PC-9 (cell line): Measurements from ENCODE around the gene LMOD1.

Experiments used
- EZH2 ChIP-seq: fragments of 200-600 bp; sonication (generic); IDR thresholded peaks from 2 replicates; pipeline ENCODE4 v1.8.0; 2017; ENCODE audit warnings: antibody characterized with exemption, low read depth
- TF ChIP-seq, protein P1 (sequence below): fragments of 200-600 bp; sonication (generic); conservative IDR thresholded peaks from 2 replicates; pipeline ENCODE4 v1.6.1; 2017; ENCODE audit warnings: mixed run types, antibody characterized with exemption, mild to moderate bottlenecking, moderate library complexity

DNA sequence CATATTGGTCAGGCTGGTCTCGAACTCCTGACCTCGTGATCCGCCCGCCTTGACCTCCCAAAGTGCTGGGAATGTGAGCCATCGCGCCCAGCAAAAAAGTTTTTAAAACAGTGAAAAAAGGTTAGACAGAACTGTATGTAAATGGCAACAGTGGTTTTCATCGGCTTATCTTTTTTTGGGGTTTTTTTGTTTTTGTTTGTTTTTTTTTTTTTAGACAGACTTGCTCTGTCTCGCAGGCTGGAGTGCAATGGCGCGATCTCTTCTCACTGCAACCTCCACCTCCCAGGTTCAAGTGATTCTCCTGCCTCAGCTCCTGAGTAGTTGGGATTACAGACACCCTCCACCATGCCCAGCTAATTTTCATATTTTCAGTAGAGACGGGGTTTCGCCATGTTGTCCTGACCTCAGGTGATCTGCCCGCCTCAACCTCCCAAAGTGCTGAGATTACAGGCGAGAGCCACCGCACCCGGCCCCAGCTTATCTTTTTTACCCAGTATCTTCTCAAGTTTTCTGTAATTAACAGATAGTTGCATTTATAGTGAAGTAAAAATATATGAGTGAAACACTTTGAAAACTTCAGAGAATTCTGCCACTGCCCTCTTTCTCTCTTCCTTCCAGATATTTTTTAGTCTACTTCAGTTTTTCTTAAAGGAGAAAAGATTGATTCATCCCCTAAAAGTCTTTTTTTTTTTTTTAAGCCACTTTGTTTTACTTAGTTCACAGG is 22.0 kb upstream of the LMOD1 start:
- TF ChIP-seq, protein P1, sequence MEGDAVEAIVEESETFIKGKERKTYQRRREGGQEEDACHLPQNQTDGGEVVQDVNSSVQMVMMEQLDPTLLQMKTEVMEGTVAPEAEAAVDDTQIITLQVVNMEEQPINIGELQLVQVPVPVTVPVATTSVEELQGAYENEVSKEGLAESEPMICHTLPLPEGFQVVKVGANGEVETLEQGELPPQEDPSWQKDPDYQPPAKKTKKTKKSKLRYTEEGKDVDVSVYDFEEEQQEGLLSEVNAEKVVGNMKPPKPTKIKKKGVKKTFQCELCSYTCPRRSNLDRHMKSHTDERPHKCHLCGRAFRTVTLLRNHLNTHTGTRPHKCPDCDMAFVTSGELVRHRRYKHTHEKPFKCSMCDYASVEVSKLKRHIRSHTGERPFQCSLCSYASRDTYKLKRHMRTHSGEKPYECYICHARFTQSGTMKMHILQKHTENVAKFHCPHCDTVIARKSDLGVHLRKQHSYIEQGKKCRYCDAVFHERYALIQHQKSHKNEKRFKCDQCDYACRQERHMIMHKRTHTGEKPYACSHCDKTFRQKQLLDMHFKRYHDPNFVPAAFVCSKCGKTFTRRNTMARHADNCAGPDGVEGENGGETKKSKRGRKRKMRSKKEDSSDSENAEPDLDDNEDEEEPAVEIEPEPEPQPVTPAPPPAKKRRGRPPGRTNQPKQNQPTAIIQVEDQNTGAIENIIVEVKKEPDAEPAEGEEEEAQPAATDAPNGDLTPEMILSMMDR, result no peak
- no peak for TF ChIP-seq EZH2
